Right lobe of liver (tissue), 4 donors: ENCODE results near the gene PLXNB3.

Experiments
- POLR2A ChIP-seq: fragments of 450-650 bp; IDR thresholded peaks from one replicate; pipeline ENCODE4 v1.6.1; 2017; ENCODE audit warnings: antibody characterized with exemption, mild to moderate bottlenecking
- TF ChIP-seq, protein P1 (sequence below), 4 donors: fragments of 200-600 bp in 3 of 4; fragments of 450-650 bp in 1 of 4; IDR thresholded peaks; one replicate each; pipeline versions ENCODE4 v1.5.1 to v1.8.0; 2016 to 2022; ENCODE audit warnings: antibody characterized with exemption in 4 of 4, mild to moderate bottlenecking in 2 of 4
- donor health status: DM: no; HTN: no; CAD: no.
- donor health status: DM: no; HTN: no; CAD: no.
- donor health status: DM: no; HTN: yes; CAD: no.

- TF ChIP-seq, protein P1, sequence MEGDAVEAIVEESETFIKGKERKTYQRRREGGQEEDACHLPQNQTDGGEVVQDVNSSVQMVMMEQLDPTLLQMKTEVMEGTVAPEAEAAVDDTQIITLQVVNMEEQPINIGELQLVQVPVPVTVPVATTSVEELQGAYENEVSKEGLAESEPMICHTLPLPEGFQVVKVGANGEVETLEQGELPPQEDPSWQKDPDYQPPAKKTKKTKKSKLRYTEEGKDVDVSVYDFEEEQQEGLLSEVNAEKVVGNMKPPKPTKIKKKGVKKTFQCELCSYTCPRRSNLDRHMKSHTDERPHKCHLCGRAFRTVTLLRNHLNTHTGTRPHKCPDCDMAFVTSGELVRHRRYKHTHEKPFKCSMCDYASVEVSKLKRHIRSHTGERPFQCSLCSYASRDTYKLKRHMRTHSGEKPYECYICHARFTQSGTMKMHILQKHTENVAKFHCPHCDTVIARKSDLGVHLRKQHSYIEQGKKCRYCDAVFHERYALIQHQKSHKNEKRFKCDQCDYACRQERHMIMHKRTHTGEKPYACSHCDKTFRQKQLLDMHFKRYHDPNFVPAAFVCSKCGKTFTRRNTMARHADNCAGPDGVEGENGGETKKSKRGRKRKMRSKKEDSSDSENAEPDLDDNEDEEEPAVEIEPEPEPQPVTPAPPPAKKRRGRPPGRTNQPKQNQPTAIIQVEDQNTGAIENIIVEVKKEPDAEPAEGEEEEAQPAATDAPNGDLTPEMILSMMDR (IDR thresholded peaks at IDR 0.05): no peak
- no peak for TF ChIP-seq POLR2A
These were observed 54.7 kb downstream of the PLXNB3 start for GRCh38 chrX:153818571-153819383.
